ENCODE measurements around the gene FOCAD.

Gene FOCAD

DNA sequence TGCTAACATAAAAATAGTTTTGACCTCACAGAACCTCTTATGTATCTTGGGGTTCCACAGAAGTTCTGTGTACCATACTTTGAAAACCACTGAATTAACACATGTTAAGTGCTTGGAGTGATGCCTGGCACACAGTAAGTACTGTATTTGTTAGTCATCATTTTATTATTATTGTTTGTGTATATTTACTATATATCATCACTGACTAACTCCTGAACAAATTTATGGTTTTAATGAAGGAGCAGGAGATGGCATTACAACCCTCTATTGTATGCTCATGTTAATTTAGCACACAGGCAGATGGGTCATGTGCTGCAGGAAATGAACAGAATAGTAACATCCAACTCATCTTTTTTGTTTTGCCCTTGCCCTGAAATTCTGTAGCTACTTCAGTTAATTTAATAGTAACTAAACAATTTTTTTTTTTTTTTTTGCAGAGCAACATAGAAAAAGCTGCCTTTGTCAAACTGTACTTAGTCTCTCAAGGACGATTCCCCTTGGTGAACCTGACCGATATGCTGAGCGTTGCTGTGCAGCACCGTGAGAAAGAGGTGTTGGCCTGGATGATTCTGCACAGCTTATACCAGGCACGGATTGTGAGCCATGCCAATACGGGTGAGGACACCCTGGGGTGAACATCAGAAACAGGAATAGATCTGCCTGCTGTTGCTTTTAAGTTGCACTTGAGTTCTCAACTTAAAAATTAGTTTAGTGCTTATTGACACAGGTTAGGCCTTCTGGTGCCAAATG is 302.0 kb downstream of the FOCAD start:
- no peak for TF ChIP-seq CTCF (IDR thresholded peaks at IDR 0.05; ENCODE audit: low read depth, low read length)

DNA sequence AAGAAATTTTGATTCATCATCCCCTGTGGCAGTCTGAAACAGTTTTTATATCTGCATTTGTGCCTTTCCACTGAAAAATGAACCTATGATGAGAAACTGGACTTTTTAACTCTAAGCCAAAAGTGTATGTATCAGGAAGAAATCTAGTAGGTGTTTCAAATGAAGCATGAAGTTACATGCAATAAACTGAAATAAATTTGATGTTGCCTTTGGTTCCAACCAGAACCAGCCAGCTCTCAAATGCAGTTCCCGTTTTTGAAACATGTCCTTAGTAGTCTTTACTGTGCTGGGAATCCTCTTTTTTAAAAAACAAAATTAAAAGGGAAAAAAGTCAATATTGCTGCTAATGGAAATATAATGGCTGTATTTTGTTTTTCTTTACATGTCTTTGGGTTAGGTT is 303.5 kb downstream of the FOCAD start:
- no peak for DNase-seq (ENCODE audit: extremely low read depth, low read depth)
- TF ChIP-seq CTCF (IDR thresholded peaks at IDR 0.05; ENCODE audit: low read depth, low read length) = no peak

More for the DNA sequence above, 302.0 kb downstream of the FOCAD start:
- DNase-seq (ENCODE audit: extremely low read depth, low read depth) = no peak

DNA sequence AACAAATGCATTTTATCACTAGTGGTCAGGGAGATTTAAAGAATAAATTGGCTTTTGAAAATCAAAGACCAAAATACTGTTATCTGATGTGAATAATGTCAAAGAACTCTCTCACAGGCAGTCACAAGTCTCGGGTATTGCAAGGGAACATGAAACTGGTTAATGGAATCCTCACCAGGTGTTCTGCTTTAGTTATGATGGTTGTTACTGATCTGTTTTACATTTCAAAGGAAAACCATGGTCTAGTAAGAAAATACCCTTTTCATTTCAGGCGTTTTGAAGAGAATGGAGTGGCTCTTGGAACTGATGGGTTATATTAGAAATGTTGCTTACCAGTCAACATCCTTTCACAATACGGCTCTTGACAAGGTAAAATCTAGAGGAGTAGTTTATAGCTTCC is 304.0 kb downstream of the FOCAD start:
- no peak for DNase-seq (ENCODE audit: extremely low read depth, low read depth)
- TF ChIP-seq CTCF (IDR thresholded peaks at IDR 0.05; ENCODE audit: low read depth, low read length) = no peak

DNA sequence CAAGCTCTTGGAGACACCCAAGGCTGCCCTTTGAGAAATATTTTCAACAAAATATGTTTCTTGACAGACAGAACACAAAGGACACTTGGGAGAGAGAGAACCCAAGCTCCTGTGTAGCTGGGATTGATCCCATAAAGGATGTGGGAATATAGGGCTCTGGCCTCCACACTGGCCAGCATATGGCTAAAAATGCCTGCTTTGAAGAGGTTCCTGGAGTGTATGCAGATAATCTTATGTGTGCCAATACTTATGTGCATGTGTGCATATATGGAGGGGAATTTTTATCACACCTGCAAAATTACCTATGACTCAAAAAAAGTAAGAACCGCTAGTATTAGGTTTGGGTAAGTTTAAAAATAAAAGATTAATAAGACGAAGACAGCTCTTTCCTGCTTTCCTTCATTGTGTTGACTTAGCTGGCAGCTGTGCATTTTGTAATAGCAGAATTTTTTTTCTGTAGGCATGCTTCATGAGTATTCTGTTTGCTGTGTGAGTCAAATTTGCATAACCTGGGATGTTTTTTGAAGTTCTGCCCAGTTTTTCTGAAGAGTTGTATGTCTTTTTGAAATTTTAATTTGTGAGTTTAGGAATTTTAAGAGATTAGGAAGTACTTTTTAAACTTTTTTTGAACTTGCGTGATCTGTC is 304.7 kb downstream of the FOCAD start:
- TF ChIP-seq CTCF (IDR thresholded peaks at IDR 0.05; ENCODE audit: low read depth, low read length) = no peak

DNA sequence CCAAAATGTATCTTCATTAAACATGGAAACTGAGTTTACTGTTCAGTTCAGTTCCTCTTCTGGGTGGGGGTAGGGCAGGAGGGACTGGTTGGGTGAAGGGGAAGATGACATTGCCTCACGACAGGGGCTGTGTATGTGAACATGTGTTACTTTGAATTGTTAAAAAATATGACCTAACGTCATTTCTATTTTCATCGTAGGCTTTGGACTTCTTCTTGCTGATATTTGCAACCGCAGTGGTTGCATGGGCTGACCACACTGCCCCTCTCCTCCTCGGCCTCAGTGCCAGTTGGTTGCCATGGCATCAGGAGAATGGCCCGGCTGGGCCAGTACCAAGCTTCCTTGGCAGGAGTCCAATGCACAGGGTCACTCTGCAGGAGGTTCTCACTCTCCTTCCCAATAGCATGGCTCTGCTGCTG is 305.9 kb downstream of the FOCAD start:
- no peak for TF ChIP-seq CTCF (IDR thresholded peaks at IDR 0.05; ENCODE audit: low read depth, low read length)
- DNase-seq (ENCODE audit: extremely low read depth, low read depth) = no peak

More for the DNA sequence above, 304.7 kb downstream of the FOCAD start:
- DNase-seq (ENCODE audit: extremely low read depth, low read depth) = no peak

GRCh38 chr9:20990867-20991266 is 306.8 kb downstream of the FOCAD start:
- no peak for TF ChIP-seq CTCF (IDR thresholded peaks at IDR 0.05; ENCODE audit: low read depth, low read length)
- no peak for DNase-seq (ENCODE audit: extremely low read depth, low read depth)

GRCh38 chr9:20994486-20994885 is 310.4 kb downstream of the FOCAD start:
- DNase-seq (ENCODE audit: extremely low read depth, low read depth) = no peak
- TF ChIP-seq CTCF (IDR thresholded peaks at IDR 0.05; ENCODE audit: low read depth, low read length) = no peak
